H1 (cell line): Measurements from ENCODE around the gene SLC25A27. TPM values are rescaled to one million over a fixed set of nuclear protein-coding genes. Genes with fewer than 3 reads are reported as not detected.

ENCODE experiments used
- polyA plus RNA-seq, 7 experiments: library from polyadenylated mRNA; depleted of rRNA in 3 of 7; stranded (reverse) in 5 of 7; unstranded in 2 of 7; fragments of >200 nt in 5 of 7; fragments of 200-250 nt in 2 of 7; gene quantifications; 1 replicate in 5 of 7; 2 replicates in 1 of 7; 4 replicates in 1 of 7; pipeline versions ENCODE4 v1.2.1 to v1.2.3, GENCODE V29; 2011 to 2013; ENCODE audit warnings: missing spikeins in 2 of 7, mixed read lengths in 2 of 7
- total RNA-seq: library from RNA; stranded (reverse); fragmentation: NEBNext Ultra II Directional; extraction: Animal tissue kit (Norgen Biotek cat#: 25700); gene quantifications from 2 replicates; pipeline ENCODE4 v1.2.1, GENCODE V29; 2021
- TF ChIP-seq, protein P1 (sequence below): IDR thresholded peaks from 2 replicates; pipeline ENCODE4 v1.6.1; 2011; ENCODE audit warnings: low read length, improper control_type of control experiment

The SLC25A27 gene
- total and polyA plus RNA-seq, 2 of the 8 experiments (the other 6 are each of a cell fraction or from before 2014, with no cell fraction given), result 7.3 to 8.4 TPM

DNA sequence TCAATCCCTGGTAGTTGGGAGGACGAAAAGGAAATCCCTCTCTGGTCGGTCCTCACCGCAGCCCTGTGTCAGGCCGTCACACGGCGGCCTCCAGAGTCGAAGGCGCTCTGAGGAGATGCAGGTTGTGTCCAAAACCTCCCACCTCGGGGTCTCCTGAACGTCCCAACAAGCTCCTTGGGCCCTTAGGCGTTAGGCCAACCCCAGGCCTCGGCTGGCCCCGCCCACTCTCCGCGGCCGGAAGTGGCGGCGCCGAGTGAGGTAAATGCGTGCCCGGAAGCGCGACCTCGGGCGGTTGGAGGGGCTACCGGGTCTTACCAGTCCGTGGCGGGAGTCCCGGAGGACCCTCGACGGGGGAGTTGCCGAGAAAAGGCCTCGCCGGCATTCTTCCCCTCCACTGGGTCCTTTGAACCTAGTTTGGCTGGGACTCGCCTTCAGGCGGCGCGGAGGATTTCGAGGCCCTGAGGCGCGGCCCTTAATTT is 34.9 kb downstream of the SLC25A27 start, which contains the start of gene TDRD6 (continued):
- TF ChIP-seq, protein P1, sequence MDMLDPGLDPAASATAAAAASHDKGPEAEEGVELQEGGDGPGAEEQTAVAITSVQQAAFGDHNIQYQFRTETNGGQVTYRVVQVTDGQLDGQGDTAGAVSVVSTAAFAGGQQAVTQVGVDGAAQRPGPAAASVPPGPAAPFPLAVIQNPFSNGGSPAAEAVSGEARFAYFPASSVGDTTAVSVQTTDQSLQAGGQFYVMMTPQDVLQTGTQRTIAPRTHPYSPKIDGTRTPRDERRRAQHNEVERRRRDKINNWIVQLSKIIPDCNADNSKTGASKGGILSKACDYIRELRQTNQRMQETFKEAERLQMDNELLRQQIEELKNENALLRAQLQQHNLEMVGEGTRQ, result no peak
